ENCODE data around the gene MTHFD1L. TPM values are rescaled to one million over a fixed set of nuclear protein-coding genes. Genes with fewer than 3 reads are reported as not detected.
"Not testable (repeated sequence)": the region's sequence is repeated elsewhere in the genome, so short reads cannot be mapped to it uniquely, and the experiment has no call there.

Gene MTHFD1L
- total and polyA plus RNA-seq, 2 donors from 2014 or later: 4.7 to 39.6 TPM

- H3K4me3 ChIP-seq (ENCODE audit: low read length in 3 of 3): no peak overlapping the region
- H3K27me3 ChIP-seq (ENCODE audit: control insufficient read depth, insufficient read depth, low read length): no peaks in the 10 kb centered on the region
- intact Hi-C loops (cut with DNase I): no loop called here
- FAIRE-seq: no peak
- no peaks in the 10 kb centered on the region for H3K36me3 ChIP-seq (ENCODE audit: control insufficient read depth in 2 of 3, insufficient read depth in 3 of 3, low read length in 3 of 3)
- no peak overlapping the region for H3K9ac ChIP-seq (ENCODE audit: low read length in 3 of 3)
- no peak for DNase-seq
- no peak overlapping the region for H3K27ac ChIP-seq (ENCODE audit: low read depth in 2 of 2, low read length in 2 of 2)
- no peak for TF ChIP-seq CTCF (IDR thresholded peaks at IDR 0.05; ENCODE audit: borderline replicate concordance, extremely low read depth, insufficient read depth)
- no peaks in the 10 kb centered on the region for H3K9me3 ChIP-seq (ENCODE audit: control insufficient read depth in 2 of 3, insufficient read depth in 1 of 3, low read length in 3 of 3)
- H3K4me1 ChIP-seq (ENCODE audit: control insufficient read depth in 2 of 3, insufficient read depth in 2 of 3, low read depth in 1 of 3, low read length in 3 of 3): no peaks in the 10 kb centered on the region
Measured at GRCh38 chr6:151109869-151110575, 244.5 kb downstream of the MTHFD1L start.

GRCh38 chr6:151110576-151110905 is 245.0 kb downstream of the MTHFD1L start:
- no peaks in the 10 kb centered on the region for H3K4me1 ChIP-seq (ENCODE audit: control insufficient read depth in 2 of 3, insufficient read depth in 2 of 3, low read depth in 1 of 3, low read length in 3 of 3)
- H3K9me3 ChIP-seq (ENCODE audit: control insufficient read depth in 2 of 3, insufficient read depth in 1 of 3, low read length in 3 of 3): no peaks in the 10 kb centered on the region
- DNase-seq: no peak
- no peak overlapping the region for H3K27ac ChIP-seq (ENCODE audit: low read depth in 2 of 2, low read length in 2 of 2)
- intact Hi-C loops (cut with DNase I): no loop called here
- FAIRE-seq: no peak
- no peaks in the 10 kb centered on the region for H3K27me3 ChIP-seq (ENCODE audit: control insufficient read depth, insufficient read depth, low read length)
- no peak for TF ChIP-seq CTCF (IDR thresholded peaks at IDR 0.05; ENCODE audit: borderline replicate concordance, extremely low read depth, insufficient read depth)
- H3K36me3 ChIP-seq (ENCODE audit: control insufficient read depth in 2 of 3, insufficient read depth in 3 of 3, low read length in 3 of 3): no peaks in the 10 kb centered on the region
- H3K4me3 ChIP-seq (ENCODE audit: low read length in 3 of 3): no peak overlapping the region
- H3K9ac ChIP-seq (ENCODE audit: low read length in 3 of 3): no peak overlapping the region

- Histone ChIP-seq H3K4me3 (ENCODE audit: low read length in 3 of 3) (no peak overlapping the region), H3K9me3 (ENCODE audit: control insufficient read depth in 2 of 3, insufficient read depth in 1 of 3, low read length in 3 of 3) (no peaks in the 10 kb centered on the region), H3K27me3 (ENCODE audit: control insufficient read depth, insufficient read depth, low read length) (no peaks in the 10 kb centered on the region), H3K4me1 (ENCODE audit: control insufficient read depth in 2 of 3, insufficient read depth in 2 of 3, low read depth in 1 of 3, low read length in 3 of 3) (no peaks in the 10 kb centered on the region), H3K27ac (ENCODE audit: low read depth in 2 of 2, low read length in 2 of 2) (no peak overlapping the region), H3K36me3 (ENCODE audit: control insufficient read depth in 2 of 3, insufficient read depth in 3 of 3, low read length in 3 of 3) (no peaks in the 10 kb centered on the region), H3K9ac (ENCODE audit: low read length in 3 of 3) (no peak overlapping the region)
- intact Hi-C loops (cut with DNase I): no loop called here
- DNase-seq (no peak), FAIRE-seq (no peak)
- TF ChIP-seq CTCF (IDR thresholded peaks at IDR 0.05; ENCODE audit: borderline replicate concordance, extremely low read depth, insufficient read depth): no peak
Measured at GRCh38 chr6:151111670-151112069, 246.2 kb downstream of the MTHFD1L start.

GRCh38 chr6:151112130-151112529 is 246.6 kb downstream of the MTHFD1L start:
- no peaks in the 10 kb centered on the region for H3K4me1 ChIP-seq (ENCODE audit: control insufficient read depth in 2 of 3, insufficient read depth in 2 of 3, low read depth in 1 of 3, low read length in 3 of 3)
- H3K4me3 ChIP-seq (ENCODE audit: low read length in 3 of 3): no peak overlapping the region
- H3K9ac ChIP-seq (ENCODE audit: low read length in 3 of 3): no peak overlapping the region
- intact Hi-C loops (cut with DNase I): no loop called here
- no peak for FAIRE-seq
- H3K27me3 ChIP-seq (ENCODE audit: control insufficient read depth, insufficient read depth, low read length): no peaks in the 10 kb centered on the region
- no peak for TF ChIP-seq CTCF (IDR thresholded peaks at IDR 0.05; ENCODE audit: borderline replicate concordance, extremely low read depth, insufficient read depth)
- no peak overlapping the region for H3K27ac ChIP-seq (ENCODE audit: low read depth in 2 of 2, low read length in 2 of 2)
- H3K36me3 ChIP-seq (ENCODE audit: control insufficient read depth in 2 of 3, insufficient read depth in 3 of 3, low read length in 3 of 3): no peaks in the 10 kb centered on the region
- DNase-seq: peak in 1 of 5 donors; percentile 52
- no peaks in the 10 kb centered on the region for H3K9me3 ChIP-seq (ENCODE audit: control insufficient read depth in 2 of 3, insufficient read depth in 1 of 3, low read length in 3 of 3)

GRCh38 chr6:151112884-151113283 is 247.4 kb downstream of the MTHFD1L start:
- H3K9me3 ChIP-seq (ENCODE audit: control insufficient read depth in 2 of 3, insufficient read depth in 1 of 3, low read length in 3 of 3); H3K27me3 ChIP-seq (ENCODE audit: control insufficient read depth, insufficient read depth, low read length); H3K9ac ChIP-seq (ENCODE audit: low read length in 3 of 3); DNase-seq; H3K4me3 ChIP-seq (ENCODE audit: low read length in 3 of 3); intact Hi-C loops (cut with DNase I); FAIRE-seq; H3K4me1 ChIP-seq (ENCODE audit: control insufficient read depth in 2 of 3, insufficient read depth in 2 of 3, low read depth in 1 of 3, low read length in 3 of 3); H3K36me3 ChIP-seq (ENCODE audit: control insufficient read depth in 2 of 3, insufficient read depth in 3 of 3, low read length in 3 of 3); H3K27ac ChIP-seq (ENCODE audit: low read depth in 2 of 2, low read length in 2 of 2): not testable (repeated sequence)

Measured in kidney (tissue), 14 donors.